ENCODE data around the gene NPLOC4.
A peak's percentile ranks its signal among the peaks of the same experiment; 100 is the strongest.

NPLOC4 gene

DNA sequence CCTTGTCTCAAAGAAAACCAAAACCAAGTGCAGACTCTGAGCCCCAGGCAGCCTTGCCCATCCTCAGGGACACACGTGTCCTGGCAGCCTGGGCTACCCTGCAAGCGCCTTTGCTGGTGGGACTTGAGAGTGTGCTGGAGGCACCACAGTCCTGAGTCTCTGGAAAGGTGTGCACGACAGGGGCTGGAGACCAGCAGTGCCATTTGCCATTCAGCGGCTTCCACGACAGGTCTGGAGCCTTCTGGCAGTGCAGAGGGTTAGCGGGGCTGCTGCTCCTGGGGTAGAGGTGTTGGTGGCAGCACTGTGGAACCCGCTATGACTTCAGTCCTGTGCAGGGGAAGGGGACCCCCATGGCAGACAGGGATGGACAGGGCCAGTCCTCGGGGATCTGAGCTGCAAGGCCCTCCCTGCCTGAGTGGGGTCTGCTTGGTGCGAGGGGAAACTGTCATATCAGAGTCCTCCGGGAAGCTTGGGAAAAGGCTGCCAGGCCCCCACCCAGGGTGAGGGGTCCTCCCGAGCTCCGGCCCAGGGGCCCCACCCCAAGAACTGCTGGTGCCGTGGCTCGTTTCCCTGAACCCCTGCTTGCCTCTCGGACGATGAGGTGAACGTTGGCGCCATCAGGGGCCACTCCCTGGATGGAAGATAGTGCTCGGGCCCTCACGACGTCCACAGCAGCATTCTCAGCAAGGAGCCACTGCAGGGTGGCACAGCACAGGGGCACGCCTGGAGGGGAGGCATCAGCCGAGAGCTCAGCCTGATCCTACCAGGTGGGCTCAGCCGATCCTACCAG is 91.6 kb downstream of the NPLOC4 start:
- no peak for DNase-seq (ENCODE audit: low spot score)

DNA sequence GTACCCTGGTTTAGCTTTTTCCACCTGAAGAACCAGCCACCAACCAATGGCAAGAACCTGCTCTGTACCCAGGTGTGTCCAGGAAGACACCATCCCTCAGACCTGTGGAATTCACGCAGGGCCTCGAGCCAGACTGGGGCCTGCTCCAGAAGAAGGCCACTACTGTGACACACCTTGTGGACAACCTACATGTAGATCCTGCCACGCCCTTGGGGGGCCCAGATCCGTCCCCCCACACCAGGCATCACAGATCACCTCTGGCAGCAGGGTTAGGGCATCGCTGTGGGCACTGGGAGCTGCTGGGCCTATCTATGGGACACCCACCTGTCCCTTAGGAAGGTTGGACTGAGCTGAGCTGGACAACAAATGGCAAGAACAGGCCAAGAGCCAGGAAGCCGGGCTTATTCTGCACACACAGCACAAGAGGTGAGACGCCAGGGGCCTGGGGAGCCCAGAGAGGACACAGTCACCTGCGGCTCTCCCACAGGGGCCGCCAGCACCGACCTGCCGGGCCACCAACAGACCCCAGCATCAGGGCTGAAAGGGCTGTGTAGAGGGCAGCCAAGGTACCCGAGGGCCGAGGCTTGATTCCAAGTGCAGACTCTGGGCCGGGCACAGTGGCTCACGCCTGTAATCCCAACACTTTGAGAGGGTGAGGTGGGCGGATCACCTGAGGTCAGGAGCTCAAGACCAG is 92.5 kb downstream of the NPLOC4 start:
- DNase-seq (ENCODE audit: low spot score), result no peak

DNA sequence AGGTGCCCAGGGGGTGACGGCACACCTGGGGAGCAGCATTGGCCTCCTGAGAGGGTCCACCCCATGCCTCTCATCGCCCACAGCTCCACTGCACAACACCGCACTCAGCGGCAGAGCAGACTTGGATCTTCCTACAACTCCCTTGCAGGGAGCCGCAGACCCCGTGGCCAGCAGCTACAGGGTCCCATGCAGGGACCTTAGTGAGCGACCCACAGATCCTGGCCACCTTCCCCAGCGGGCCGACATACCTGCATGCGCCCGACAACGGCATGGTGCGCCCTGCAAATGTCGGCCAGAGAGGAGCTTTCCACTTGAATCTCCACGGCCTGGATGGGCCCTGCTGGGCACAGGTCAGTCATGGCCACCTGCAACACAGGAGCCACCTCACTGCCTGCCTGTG is 93.2 kb downstream of the NPLOC4 start:
- no peak for DNase-seq (ENCODE audit: low spot score)

DNA sequence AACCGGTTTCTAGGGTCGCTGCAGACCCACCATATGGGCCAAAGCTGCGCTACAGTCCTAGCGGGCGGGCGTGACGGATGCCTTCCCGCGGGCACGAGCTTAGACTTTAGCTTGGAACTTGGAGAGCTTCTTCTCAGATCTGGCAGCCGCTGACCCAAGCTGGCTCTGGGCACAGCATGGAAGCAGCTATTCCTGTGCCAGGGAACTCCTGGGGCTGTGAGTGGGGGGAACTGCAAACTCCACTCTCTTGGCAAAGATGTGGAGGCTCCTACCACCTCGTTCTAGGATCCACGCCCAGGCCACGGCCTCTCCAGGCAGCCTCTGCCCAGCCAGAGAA is 93.6 kb downstream of the NPLOC4 start:
- DNase-seq (ENCODE audit: low spot score), result no peak

DNA sequence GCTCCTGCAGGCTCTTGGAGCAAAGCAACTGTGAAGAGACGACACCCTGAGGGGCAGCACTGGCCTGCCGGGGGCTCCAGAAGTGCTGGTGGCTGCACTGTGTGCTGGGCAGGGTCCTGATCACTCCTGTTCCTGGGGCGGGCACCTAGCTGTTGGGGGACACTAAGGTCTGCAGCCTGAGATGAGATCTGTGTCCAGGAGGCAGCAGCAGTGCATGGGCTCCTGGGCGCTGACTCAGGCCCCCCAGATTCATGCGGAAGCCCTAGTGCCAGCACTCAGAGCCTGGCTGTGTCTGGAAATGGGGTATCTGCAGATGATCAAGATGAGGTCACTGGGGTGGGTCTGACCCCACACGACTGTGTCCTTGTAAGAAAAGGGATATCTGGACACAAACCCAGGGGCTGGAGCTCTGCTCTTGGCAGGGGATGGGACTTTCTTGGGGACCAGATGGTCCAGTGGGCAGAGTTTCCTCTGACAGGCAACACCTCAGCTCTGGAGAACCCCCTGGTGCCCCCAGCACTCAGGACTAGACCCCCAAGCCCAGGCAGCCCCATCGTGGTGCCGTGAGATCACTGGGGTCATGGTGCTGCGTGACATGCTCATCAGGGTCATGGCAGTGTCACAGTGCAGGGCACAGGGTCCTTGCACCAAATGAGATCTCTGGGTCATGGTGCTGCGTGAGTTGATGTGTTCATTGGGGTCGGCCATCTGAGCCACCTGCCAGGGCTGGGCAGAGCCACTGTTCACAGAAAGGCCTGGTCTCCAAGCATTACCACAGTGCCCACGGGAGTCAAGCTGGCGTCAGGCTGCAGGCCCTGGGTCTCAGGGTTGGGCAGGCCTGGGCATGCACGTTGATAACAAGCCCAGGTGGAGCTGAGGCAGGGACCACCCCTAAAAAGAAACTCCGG is 94.2 kb downstream of the NPLOC4 start:
- DNase-seq (ENCODE audit: low spot score), result no peak

DNA sequence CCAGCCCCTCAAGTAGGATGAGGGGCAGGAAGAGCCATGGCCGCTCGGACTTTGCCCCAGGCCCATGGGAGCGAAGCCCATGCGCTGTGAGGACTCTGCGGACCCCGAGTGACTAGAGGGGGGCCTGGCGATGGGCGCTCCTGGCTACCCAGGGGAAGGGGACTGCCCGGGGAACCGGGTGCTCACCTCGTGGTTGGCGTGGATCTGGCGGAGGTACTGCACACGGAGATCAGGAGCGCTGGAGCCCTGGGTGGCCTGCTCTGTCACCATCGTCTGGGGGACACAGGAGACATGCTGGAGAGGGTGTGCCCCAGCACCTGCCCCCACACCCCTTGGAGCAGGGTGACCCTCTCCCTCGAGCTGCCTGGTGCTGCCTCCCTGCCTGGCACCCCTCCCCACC is 95.8 kb downstream of the NPLOC4 start:
- DNase-seq (ENCODE audit: low spot score), result no peak

DNA sequence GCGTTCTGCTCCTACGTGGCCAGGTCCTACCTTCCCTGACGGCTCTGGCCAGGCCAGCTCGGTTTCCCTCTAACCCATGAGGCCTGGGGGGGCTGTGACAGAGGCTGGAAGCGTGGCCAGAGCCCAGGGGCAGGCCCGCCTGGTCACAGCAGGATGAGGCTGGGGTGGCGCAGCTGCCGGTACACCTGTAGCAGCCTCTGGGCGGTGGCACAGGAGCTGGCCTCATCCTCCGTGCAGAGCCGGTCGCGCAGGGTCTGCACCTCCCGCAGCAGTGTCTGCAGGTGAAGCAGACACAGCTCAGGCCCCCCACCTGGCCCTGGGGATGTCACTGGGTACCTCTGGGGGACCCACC is 96.3 kb downstream of the NPLOC4 start:
- no peak for DNase-seq (ENCODE audit: low spot score)

DNA sequence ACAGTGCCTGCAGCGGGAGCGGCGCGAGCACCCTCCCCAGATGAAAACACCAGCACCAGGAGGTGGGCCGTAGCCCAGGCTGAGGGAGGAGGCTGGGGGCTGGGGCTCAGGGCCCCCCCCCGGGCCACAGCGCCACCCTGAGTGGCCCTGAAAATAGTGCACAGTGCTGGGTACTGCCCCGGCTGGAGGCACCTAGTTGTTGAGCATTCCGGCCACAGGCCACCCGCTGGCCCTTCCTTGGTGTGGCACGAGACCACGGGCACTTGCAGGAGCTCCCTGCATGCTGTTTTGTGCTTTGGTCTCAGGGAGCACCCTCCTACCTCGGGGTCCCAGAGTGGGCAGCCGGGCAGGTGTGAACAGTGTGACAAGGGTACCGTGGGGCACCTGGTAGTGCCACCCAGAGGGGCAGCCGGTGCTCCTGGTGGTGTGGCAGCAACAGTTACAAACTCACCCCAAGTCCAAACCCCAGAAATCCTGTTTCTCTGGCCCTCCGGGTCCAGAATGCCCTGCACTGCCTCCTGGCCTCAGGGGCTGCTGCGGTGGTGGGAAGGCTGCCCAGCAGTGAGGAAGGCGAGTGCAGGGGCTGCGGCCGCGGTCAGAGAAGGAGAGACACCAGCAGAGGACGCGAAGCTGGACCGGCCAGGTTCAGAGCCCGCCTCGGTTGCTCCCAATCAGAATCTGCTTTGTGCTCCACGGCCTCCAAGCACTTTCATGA is 96.8 kb downstream of the NPLOC4 start:
- no peak for DNase-seq (ENCODE audit: low spot score)

DNA sequence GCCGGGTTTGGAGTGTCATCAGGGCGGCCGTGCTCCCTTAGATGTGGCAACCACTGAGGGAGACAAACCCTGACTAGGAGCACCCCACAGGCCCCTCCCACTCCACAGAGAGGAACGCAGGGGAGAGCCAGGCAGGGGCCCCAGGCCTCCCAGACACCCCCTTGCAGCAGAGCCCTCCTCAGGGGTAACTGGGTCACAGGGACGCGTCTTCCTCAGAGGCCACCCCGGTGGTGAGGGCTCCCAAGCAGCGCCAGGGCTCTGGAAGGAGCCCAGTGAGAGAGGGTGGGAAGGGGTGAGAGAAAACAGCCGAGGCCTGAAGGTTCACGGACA is 97.4 kb downstream of the NPLOC4 start:
- DNase-seq (ENCODE audit: low spot score), result no peak

DNA sequence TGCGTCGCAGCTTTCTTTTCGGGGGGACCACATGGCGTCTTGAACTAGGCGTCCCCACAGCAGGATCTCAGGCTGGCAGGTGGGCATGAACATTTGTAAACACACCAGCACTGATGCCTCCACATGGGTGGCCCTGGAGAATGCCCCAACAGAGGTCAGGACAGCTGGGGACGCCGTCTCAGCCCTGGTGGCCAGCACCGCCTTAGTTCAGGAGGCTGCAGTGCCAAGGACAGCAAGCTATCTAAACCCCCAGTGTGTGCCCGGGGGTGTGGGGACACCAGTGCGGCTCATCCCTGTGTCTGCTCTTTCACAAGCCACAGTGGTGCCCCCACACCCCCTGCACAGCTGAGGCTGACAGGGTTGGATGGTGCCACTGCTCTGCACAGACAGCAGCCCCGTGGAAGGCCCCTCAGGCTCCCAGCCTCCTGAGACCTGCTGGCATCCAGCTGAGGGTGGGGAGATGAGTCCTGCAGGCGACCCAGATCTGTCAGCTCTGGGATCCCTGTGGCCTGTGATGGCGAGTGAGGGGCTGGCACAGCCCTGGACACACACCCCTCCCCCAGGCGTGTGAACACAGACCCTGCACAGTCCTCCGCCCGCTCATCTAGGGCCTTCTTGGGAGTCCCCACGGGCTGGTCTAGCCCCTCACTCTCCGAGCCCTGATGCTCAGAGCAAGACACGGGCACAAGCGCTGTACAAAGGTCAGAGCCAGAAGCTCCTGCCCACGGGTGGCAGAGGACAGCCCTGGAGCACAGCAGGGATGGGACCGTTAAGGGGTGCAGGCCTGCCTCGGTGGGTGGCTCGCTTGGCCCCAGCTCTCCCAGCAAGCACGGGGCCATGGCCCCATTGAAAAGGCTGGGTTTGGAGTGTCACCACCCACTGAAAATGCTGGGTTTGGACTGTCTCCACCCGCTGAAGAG is 98.0 kb downstream of the NPLOC4 start:
- no peak for DNase-seq (ENCODE audit: low spot score)

DNA sequence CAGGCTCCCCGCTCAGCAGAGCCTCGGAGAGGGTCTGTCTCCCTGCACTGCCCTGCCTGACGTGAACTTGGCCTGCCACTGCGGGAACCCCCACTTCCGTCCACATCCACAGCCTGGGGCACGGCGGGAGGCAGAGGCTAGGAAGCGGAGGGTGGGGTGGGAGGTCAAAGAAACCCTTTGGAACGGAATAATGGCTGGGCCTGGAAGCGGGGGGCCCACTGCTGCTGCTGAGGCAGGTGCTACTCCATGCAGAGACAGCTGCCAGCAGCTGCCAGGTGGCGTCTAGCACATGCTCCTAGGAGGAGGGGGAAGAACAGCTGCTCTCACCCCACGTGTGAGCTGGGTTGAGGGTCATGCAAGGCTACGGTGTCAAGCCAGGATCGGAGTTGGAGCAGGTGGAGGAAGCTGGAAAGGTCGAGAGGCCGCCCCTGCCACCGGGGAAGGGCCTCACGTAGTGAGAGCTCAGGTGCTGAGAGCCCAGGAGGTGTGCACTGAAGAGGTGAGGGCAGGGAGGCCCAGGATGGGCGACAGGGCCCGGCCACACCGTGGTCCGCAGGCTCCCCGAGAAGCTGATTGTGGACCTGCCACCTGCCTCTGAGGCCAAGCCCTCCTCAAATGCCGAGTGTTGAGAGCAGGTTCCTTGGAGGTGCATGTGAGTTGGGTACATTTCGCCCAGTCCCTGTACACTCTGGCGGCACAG is 98.9 kb downstream of the NPLOC4 start:
- peak; percentile 89 for DNase-seq (ENCODE audit: low spot score)

DNA sequence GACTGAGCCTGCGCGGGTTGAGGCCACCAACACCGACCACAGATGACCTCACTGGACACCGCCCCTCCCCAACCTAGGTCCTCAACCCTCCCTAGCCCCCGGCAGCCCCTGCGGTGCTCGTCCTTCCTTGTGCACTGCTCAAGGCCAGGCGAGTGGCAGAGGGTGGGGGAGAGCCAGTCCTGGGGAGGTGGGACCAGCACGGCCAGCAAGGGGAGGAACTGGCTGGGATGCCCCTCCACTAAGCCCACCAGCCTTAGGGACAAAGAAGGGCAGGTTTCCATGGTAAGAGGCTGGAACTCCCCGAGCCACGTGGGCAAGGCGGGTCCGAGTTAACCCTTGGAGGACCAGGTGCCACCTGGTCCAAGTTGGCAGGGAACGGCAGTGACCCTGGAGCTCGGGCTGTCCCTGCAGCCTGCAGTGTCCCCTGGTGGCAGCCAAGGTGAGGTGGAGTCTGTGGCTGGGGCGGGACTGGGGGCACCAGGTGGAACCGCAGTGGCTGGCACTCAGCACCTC is 99.5 kb downstream of the NPLOC4 start:
- peak; percentile 89 for DNase-seq (ENCODE audit: low spot score)

DNA sequence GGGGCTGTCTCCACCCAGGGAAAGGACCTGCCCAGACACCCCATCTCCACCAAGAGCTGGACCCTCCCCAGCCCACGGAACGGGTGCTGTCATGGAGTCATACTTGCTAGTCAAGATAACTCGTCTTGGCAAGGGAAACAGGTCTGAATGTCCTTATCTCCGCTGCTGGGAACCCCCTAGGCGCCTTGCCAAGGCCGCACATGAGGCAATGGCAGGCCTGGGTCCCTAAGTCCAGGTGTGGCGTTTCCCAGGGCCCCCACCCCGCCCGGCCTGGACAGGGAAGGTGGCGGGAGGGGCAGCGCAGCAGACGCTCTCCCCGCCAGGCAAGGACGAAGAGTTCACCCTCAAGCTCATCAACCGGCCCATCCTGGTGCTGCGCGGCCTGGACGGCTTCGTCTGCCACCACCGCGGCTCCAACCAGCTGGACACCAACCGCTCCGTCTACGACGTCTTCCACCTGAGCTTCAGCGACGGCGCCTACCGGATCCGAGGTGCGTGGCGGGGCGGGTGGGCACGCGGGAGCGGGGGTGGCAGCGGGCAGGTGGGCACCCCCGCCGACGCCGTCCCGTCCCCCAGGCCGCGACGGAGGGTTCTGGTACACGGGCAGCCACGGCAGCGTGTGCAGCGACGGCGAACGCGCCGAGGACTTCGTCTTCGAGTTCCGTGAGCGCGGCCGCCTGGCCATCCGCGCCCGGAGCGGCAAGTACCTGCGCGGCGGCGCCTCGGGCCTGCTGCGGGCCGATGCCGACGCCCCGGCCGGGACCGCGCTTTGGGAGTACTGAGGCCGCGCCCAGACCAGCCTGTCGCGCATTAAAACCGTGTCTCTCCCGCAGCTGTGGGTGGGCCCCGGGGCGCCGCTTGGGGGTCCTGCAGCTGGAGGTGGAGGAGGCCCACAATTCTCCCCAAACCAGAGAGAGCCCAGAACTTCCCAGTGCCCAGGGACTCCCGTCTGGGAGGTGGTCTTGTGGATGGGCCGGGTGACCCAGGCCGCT is 100.3 kb downstream of the NPLOC4 start:
- no peak for DNase-seq (ENCODE audit: low spot score)

DNA sequence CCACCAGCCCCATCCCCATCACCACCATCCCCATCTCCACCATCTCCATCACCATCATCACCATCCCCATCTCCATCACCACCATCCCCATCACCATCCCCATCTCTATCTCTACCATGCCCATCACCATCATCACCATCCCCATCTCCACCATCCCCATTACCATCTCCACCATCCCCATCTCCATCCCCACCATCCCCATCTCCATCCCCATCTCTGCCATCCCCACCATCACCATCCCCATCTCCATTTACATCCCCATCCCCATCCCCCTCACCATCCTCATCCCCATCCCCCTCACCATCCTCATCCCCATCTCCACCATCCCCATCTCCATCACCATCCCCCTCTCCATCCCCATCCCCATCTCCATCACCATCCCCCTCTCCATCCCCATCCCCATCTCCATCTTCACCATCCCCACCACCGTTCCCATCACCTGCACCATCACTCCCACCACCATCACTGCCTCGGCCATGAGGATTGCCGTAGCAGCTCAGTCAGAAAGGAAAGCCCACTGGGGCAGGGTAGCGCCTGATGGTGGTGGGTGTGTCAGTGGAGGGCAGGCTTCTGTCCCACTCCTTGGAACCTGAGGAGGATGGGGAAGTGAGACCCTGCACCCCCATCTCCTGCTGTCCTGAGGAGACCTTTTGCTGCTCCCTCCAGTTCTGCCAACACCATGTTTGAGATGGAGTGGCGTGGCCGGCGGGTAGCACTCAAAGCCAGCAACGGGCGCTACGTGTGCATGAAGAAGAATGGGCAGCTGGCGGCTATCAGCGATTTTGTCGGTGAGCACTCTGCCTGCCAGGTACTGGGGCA is 101.2 kb downstream of the NPLOC4 start:
- no peak for DNase-seq (ENCODE audit: low spot score)

DNA sequence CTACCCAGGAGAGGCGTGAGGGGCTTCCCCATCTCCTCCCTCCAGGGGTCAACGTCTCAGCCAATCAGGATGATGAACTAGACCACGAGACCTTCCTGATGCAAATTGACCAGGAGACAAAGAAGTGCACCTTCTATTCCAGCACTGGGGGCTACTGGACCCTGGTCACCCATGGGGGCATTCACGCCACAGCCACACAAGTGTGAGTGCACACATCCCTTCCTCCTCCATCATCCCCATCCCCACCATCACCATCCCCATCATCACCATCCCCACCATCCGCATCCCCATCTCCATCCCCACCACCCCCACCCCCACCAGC is 101.9 kb downstream of the NPLOC4 start:
- DNase-seq (ENCODE audit: low spot score), result no peak

DNA sequence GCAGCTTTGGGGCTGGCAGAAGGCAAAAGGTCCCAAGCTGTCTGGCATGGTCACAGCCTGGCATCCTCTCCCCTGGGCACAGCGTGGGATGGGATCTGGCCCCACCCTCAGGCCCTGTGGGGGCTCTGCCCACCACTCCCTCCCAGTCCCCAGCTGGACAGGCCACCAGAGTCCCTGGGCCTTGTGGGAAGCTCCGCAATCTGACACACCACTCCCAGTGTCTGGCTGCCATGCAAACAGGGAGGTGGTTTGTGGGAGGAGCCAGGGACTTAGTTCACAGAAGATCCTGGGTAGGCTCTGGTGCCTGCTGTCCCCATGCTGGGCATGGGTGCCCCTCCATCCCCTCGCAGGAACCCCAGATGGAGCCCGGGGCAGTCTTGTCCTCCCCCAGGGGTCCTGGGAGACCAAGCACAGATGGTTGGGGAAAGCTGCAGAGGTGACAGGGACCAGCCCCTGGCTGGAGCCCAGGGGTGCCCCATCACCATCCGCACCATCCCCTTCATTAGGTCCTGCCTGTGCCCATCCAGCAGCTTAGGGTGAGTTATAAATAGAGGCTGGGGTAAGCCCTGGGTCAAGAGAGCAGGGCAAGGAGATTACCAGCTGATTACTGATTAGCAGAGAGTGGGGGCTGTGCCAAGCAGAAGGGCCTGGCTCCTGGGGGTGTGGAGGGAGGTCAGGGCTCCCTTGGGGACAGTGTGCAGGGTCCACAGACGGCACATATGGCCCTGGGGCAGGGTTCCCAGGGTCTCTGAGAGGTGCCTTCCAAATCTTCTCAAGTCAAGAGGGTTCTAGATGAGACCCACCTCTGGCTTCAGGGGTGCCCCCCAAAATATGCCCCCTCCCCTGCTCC is 102.5 kb downstream of the NPLOC4 start:
- no peak for DNase-seq (ENCODE audit: low spot score)

DNA sequence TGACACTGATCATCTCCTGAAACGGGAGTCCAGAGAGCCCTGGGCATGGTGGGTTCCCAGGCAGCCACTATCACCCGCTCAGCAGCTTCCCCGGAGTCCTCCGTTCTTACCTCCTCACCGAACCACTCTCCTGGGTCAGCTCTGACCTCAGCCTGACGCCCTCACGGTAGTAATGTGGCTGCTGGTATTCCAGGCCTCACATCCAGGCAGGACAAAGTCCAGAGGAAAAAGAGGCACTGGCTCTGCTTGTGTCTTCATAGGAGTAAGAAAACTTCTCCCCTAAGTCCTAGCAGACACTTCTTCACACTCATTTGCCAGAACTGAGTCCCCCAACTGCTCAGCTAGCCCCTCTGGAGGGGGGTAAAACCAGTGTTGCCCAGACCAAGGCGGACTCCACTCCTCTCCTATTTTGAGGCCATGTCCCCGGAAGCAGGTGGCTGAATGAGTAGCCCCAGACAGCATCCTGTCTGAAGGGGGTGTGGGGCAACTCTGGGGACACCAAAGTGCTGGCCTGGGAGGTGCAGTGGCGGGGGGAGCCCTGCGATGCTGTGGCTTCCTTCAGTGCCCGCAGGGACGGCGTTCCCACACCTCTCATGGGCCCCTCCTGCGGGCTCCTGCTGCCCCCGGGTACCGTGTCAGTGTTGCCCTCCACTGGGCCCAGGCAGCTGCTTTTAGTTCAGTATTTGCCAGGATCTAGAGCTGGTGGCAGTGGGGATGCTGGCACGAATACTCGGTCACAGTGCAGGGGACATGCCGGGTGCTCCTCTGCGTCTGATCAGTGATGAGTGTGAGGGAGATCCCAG is 103.4 kb downstream of the NPLOC4 start:
- no peak for DNase-seq (ENCODE audit: low spot score)

Data from D341Med (cell line).